Brain pericyte (primary cell): ENCODE results near the gene LAMA2.

ENCODE experiments used
- DNase-seq: peaks from one replicate; pipeline ENCODE4 v3.0.0-alpha.2; 2012; ENCODE audit warnings: low read depth, low spot score

LAMA2 gene

DNA sequence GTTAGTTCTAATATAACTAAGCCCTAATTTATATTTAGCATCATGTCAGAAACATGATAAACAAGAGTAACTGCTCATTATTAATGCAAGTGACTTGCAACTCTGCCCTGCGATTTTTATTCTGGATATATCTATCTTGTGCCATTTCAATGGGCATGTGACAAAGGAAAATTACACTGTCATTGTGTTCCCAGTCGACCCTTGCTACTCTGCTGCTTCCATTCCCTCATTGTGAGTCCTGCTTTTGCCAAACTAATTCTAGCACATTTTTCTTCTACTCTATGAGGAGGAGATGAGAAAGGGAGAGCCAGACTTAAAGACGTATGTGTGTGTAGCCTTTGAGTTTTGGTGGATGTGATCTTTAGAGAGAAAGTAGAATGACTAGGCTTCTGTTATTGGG is 551.2 kb downstream of the LAMA2 start:
- no peak for DNase-seq

DNA sequence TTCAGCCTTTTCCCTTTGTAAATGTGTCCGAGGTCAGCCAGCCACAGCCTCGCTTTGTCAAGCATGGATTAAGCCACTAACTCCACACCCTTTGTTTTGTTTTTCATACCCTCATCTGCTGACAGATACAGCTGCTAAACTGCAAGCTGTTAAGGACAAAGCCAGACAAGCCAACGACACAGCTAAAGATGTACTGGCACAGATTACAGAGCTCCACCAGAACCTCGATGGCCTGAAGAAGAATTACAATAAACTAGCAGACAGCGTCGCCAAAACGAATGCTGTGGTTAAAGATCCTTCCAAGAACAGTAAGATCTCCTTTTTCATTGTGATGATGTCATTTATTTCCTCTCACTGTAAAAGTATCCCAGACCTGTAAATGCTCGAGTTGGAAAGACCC is 557.8 kb downstream of the LAMA2 start:
- no peak for DNase-seq

- no peak for DNase-seq
These were observed 561.7 kb downstream of the LAMA2 start for GRCh38 chr6:129444683-129445082.

- no peak for DNase-seq
These were observed 563.6 kb downstream of the LAMA2 start for GRCh38 chr6:129446272-129447197.

DNA sequence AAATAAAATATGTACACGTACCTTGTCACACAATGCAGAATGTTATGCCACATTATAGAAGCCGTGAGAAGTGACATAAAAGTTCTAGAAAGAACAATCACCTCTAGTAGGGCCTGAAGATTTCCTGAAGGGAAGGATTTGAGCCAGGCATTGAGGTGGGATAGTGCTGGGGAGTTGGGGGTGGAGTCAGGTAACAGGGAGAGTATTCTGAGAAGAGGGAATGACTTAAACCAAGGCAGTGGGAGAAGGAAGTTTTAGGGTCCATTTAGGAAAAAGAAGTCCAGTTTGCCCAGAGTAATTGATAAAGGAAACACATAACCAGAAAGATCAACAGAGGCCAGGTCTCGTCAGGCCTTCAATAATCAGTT is 564.2 kb downstream of the LAMA2 start:
- DNase-seq: no peak

GRCh38 chr6:129448965-129449364 is 566.0 kb downstream of the LAMA2 start:
- DNase-seq: no peak

GRCh38 chr6:129451187-129451586 is 568.2 kb downstream of the LAMA2 start:
- no peak for DNase-seq

DNA sequence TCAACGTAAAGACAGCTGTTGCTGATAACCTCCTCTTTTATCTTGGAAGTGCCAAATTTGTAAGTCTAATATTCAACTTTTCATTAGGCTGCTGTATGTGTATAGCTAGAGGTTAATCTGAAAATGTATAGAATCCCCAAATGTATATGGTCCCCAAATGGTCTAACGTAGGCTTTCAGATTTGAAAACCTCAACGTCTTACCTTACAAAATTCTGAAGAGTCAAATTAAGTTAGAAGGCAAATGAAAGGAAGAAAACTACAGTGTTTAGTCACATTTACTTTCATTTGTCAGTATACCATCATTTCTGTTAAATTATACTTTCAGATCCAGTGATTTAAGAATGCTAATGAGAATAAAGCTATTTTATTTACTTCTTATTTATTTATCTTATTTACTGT is 570.1 kb downstream of the LAMA2 start:
- DNase-seq: no peak

- no peak for DNase-seq
These were observed 571.5 kb downstream of the LAMA2 start for GRCh38 chr6:129454488-129454887.

DNA sequence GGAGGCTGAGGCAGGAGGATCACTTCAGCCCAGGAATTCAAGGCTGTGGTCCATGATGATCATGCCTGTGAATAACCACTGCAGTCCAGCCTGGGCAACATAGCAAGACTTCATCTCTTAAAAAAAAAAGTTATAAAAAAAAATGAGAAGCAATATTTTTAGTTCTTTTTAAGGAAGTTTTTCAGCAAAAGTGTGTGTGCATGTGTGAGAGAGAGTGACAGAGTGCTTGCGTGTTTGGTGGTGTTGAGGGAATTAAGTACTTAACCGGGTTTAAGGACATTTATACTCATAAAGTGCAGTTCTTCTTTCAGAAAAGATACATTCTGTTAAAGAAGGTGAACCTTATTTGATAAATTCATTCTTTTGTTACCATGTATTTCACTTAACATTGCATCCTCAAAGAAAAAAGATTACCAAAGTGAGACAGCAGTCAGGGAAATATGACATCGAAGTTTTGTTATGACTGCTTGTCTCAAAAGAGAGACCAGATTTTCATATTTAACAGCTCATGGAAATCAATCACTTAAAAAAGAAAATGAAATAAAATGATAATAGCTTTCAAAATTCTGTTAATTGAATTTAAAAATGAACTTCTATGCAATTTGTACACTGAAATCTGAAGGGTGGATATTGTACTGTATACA is 572.3 kb downstream of the LAMA2 start:
- no peak for DNase-seq

GRCh38 chr6:129460221-129460620 is 577.3 kb downstream of the LAMA2 start:
- DNase-seq: no peak

GRCh38 chr6:129469070-129469662 is 586.2 kb downstream of the LAMA2 start:
- DNase-seq: no peak

- no peak for DNase-seq
These were observed 589.3 kb downstream of the LAMA2 start for GRCh38 chr6:129472239-129472638.

DNA sequence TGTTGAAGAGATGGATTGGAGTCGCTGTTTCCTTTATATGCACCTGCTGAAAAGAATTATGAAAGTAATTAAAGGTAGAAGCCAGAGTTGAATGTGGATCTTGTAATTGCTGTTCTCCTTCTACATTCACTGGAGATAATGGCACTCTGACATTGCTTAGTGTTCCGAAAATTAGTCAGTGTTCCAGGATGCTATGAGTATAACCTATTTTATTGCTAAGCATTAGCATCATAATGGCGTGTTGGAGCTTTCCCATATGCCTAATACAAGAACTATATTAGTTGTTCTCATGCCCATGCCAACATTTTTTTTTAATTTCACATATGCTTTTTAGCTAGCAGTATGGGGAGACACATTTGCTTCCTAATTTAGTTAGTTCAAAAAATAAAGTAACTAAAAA is 590.6 kb downstream of the LAMA2 start:
- no peak for DNase-seq

DNA sequence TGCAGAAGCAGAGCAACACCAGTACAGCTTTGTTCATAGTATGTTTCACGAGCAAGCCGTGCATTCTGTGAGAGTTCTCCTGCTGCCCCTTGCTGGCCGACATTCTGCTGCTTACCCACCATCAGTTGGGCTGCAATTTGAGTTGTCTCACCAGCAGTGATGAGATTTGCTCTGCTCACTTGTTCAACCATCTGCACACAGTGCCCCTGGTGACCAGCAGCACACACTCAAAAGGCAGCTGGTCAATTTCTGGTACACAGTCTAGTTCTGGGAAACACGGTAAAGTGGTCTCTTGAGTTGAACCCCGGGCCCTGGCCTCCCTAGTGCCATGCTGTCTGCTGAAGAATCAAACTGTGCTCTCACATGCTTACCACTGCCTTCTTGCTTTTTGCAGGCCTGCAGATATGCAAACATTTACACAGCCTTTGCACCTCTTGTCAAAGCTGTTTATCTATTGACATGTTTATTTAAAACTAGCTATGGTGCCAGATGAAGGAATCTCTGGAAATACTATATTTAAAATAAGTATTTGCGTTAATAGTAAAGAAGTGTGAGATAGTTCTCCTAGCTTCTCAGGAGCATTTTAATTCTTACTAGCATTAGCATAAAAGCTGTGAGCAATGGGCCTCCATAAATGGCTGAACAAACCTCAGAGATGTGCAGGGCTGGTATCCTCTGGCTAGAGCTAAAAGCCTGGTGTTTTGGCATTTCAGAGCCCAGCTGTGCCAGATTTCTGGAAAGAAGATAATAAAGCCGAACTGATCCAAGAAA is 592.7 kb downstream of the LAMA2 start:
- no peak for DNase-seq

- no peak for DNase-seq
These were observed 593.3 kb downstream of the LAMA2 start for GRCh38 chr6:129476248-129476564.

- no peak for DNase-seq
These were observed 593.9 kb downstream of the LAMA2 start for GRCh38 chr6:129476810-129477209.

GRCh38 chr6:129478379-129478778 is 595.4 kb downstream of the LAMA2 start:
- no peak for DNase-seq

DNA sequence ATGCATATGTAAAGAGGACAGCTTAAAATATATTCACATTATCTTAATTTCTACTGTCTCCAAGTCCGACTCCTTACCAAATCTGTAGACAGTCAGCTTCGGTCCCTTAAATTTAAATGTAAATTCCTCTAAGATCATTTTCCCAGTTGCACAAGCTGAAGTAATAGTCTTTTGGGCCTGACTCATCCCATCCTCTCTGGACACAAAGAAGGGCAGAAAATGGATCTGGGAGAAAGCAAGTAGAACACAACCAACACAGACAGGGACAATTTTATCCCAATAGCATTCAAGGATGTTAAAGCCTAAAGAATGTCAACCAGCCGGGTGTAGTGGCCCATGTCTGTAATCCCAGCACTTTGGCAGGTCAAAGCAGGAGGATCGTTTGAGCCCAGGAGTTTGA is 598.8 kb downstream of the LAMA2 start:
- DNase-seq: no peak

DNA sequence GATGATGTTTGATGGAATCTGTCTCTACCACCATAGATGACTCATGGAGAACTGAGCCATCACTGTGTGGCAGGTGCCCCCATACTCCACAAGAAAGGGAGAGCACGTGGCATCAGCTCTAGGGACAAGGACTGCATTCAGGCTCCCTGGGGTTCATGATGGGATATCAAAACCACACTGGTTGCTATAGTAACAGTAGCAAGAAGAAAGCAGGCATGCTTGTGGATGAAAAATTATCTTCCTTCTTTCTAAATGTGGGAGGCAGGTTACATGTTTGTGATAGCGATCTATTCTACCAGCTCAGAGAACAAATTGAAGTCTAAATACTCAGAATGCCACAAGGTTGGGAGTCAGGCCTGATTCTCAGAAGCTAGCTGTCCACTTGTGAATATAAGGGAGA is 602.8 kb downstream of the LAMA2 start:
- DNase-seq: no peak

DNA sequence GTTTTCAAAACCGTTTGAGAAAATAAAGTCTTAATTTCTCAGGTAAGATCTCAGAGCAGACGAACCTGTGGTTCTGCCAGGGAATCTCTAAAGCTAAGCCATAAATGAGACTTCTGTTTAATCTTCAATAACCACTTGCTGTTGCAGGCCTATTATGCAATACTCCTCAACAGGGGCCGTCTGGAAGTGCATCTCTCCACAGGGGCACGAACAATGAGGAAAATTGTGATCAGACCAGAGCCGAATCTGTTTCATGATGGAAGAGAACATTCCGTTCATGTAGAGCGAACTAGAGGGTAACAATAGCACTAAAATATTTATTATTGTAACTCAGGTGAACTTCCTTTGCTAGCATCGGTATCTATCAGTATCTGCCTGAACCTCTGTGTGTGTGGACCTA is 603.4 kb downstream of the LAMA2 start:
- no peak for DNase-seq

GRCh38 chr6:129488313-129488712 is 605.4 kb downstream of the LAMA2 start:
- DNase-seq: no peak
